Esophagus muscularis mucosa (tissue), 4 donors: ENCODE data around the gene RASA1.

Experiments
- CTCF ChIP-seq, 3 experiments: fragments of 200-600 bp in 2 of 3; fragments of 450-650 bp in 1 of 3; sonication (generic) in 2 of 3; IDR thresholded peaks; one replicate each; pipeline ENCODE4 v1.5.1; 2017 to 2019; ENCODE audit warnings: antibody characterized with exemption in 3 of 3, mild to moderate bottlenecking in 2 of 3, moderate library complexity in 1 of 3
- EP300 ChIP-seq: sonication (generic); formaldehyde crosslinking; IDR thresholded peaks from one replicate; pipeline ENCODE4 v1.6.1; 2017; ENCODE audit warnings: antibody characterized with exemption
- POLR2A ChIP-seq: fragments of 450-650 bp; IDR thresholded peaks from one replicate; pipeline ENCODE4 v1.6.1; 2017; ENCODE audit warnings: antibody characterized with exemption, moderate library complexity, mild to moderate bottlenecking, low read depth

GRCh38 chr5:87300744-87301143 lies 33.1 kb downstream of the RASA1 start:
- TF ChIP-seq CTCF (IDR thresholded peaks at IDR 0.05) (no peak), POLR2A (no peak), EP300 (no peak)
